Thyroid gland (tissue), 4 donors: ENCODE data around the gene P2RX7. TPM values are rescaled to one million over a fixed set of nuclear protein-coding genes. Genes with fewer than 3 reads are reported as not detected.
"Not testable (repeated sequence)": the region's sequence is repeated elsewhere in the genome, so short reads cannot be mapped to it uniquely, and the experiment has no call there.

ENCODE experiments used
- DNase-seq, 2 donors: peaks; one replicate each; pipeline ENCODE4 v3.0.0-alpha.2; 2019
- H3K27ac ChIP-seq, 3 donors: fragments of 200-600 bp; sonication (generic); 1 replicate in 2 of 3; 2 replicates in 1 of 3; pipeline ENCODE4 v1.5.1; 2016 to 2019; ENCODE audit warnings: mild to moderate bottlenecking in 1 of 3, moderate library complexity in 1 of 3
- H3K27me3 ChIP-seq: fragments of 200-600 bp; sonication (generic); one replicate; pipeline ENCODE4 v1.5.1; 2019
- H3K36me3 ChIP-seq, 2 donors: fragments of 200-600 bp; sonication (generic); one replicate each; pipeline ENCODE4 v1.5.1; 2016 to 2019
- H3K4me1 ChIP-seq, 2 donors: fragments of 200-600 bp; sonication (generic); one replicate each; pipeline ENCODE4 v1.5.1; 2017 to 2019
- H3K4me3 ChIP-seq, 3 donors: fragments of 200-600 bp; sonication (generic); replicated peaks in 1 of 3; 1 replicate in 2 of 3; 2 replicates in 1 of 3; pipeline ENCODE4 v1.5.1; 2016; ENCODE audit warnings: mild to moderate bottlenecking in 1 of 3
- H3K9me3 ChIP-seq: fragments of 200-600 bp; sonication (generic); one replicate; pipeline ENCODE4 v1.5.1; 2017
- POLR2A ChIP-seq, 2 donors: fragments of 450-650 bp; IDR thresholded peaks; one replicate each; pipeline ENCODE4 v1.6.1; 2017; ENCODE audit warnings: antibody characterized with exemption in 2 of 2, mild to moderate bottlenecking in 2 of 2, moderate library complexity in 1 of 2
- WGBS, 2 donors: methylation state at CpG; one replicate each; pipeline ENCODE4 v1.1.5; 2017; 5-methylcytosine and 5-hydroxymethylcytosine counted together
- intact Hi-C: fragments of 100-400 bp; cut with DNase I; formaldehyde crosslinking; loops from one replicate; pipeline ENCODE4 v1.15.1; 2023
- total RNA-seq, 4 donors: library from RNA; depleted of rRNA; stranded (reverse); fragments of >200 nt; gene quantifications; one replicate each; pipeline ENCODE4 v1.2.3, GENCODE V29; 2016
- TF ChIP-seq, protein P1 (sequence below), 6 experiments: fragments of 200-600 bp in 3 of 6; fragments of 450-650 bp in 3 of 6; sonication (generic) in 3 of 6; IDR thresholded peaks; one replicate each; pipeline ENCODE4 v1.5.1; 2016 to 2019; ENCODE audit warnings: antibody characterized with exemption in 6 of 6, mild to moderate bottlenecking in 2 of 6, inconsistent platforms in 1 of 6, moderate library complexity in 1 of 6

P2RX7 gene
- total RNA-seq, 4 donors from 2014 or later = 0.44 to 1.5 (median 0.73) TPM

DNA sequence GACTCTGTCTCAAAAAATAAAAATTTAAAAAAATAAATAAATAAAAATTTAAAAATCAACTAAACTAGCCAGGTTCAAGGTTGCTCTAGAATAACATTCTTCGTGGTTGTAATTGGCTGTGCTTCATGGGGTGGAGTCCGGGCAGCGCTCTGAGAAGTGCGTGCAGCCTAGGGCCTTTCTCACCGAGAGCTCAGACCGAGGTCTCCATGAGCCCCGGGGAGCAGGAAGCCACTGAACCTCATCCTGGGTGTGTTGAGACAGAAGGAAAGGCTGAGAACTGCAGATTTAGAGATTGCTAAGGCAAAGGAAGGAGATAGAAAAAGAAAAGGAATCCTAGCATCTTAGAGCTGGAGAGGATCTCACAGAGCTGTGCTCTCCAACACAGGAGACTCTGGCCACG lies 91.9 kb downstream of the P2RX7 start:
- DNase-seq = no peak
- H3K36me3 ChIP-seq = peaks cover 0 to 7% of the 10 kb centered on the region in 2 donors
- TF ChIP-seq, protein P1, sequence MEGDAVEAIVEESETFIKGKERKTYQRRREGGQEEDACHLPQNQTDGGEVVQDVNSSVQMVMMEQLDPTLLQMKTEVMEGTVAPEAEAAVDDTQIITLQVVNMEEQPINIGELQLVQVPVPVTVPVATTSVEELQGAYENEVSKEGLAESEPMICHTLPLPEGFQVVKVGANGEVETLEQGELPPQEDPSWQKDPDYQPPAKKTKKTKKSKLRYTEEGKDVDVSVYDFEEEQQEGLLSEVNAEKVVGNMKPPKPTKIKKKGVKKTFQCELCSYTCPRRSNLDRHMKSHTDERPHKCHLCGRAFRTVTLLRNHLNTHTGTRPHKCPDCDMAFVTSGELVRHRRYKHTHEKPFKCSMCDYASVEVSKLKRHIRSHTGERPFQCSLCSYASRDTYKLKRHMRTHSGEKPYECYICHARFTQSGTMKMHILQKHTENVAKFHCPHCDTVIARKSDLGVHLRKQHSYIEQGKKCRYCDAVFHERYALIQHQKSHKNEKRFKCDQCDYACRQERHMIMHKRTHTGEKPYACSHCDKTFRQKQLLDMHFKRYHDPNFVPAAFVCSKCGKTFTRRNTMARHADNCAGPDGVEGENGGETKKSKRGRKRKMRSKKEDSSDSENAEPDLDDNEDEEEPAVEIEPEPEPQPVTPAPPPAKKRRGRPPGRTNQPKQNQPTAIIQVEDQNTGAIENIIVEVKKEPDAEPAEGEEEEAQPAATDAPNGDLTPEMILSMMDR (IDR thresholded peaks at IDR 0.05) = no peak
- TF ChIP-seq POLR2A (IDR thresholded peaks at IDR 0.05) = no peak
- 84 to 88% methylated on average over 8 of the region's 8 CpGs for WGBS, 2 donors
- H3K27ac ChIP-seq = no peak overlapping the region
- H3K9me3 ChIP-seq = no peaks in the 10 kb centered on the region
- intact Hi-C loops = no loop called here
- H3K27me3 ChIP-seq = no peaks in the 10 kb centered on the region
- peaks cover 7% of the 10 kb centered on the region in 2 donors for H3K4me1 ChIP-seq
- H3K4me3 ChIP-seq = no peak overlapping the region

DNA sequence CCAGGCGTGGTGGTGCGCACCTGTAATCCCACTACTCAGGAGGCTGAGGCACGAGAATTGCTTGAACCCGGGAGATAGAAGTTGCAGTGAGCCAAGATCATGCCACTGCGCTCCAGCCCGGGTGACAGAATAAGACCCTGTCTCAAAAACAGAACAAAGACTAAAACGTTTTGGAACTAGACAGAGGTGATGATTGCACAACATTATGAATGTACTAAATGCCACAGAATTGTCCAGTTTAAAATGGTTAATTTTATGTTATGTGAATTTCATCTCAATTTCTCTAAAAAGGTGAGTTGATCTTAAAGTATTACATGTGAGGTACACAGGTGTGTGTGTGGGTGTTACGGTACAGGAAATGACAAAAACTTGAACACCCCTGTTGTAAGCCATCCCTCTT lies 93.7 kb downstream of the P2RX7 start:
- intact Hi-C loops = no loop called here
- H3K4me3 ChIP-seq = no peak overlapping the region
- no peak for DNase-seq
- H3K36me3 ChIP-seq = peaks cover 0 to 7% of the 10 kb centered on the region in 2 donors
- H3K9me3 ChIP-seq = no peaks in the 10 kb centered on the region
- no peaks in the 10 kb centered on the region for H3K27me3 ChIP-seq
- H3K27ac ChIP-seq = peak overlapping the region in 1 of 3 donors; percentile 72
- peaks cover 7% of the 10 kb centered on the region in 2 donors for H3K4me1 ChIP-seq
- TF ChIP-seq POLR2A (IDR thresholded peaks at IDR 0.05) = no peak
- TF ChIP-seq, protein P1 (IDR thresholded peaks at IDR 0.05) = no peak
- 89 to 96% methylated on average over 8 of the region's 8 CpGs for WGBS, 2 donors

DNA sequence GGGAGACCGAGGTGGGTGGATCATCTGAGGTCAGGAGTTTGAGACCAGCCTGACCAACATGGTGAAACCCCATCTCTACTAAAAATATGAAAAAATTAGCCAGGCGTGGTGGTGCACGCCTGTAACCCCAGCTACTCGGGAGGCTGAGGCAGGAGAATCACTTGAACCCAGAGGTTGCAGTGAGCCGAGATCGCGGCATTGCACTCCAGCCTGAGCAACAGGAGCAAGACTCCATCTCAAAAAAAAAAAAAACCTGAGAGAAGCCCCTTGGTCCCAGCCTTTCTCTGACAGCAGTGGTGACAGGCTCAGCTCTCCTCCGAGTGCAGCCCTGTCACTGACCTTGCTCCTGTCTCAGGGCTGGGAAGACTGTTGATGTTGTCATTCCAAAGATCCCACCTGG lies 94.2 kb downstream of the P2RX7 start:
- H3K4me3 ChIP-seq, intact Hi-C loops, H3K36me3 ChIP-seq, H3K9me3 ChIP-seq, DNase-seq, H3K4me1 ChIP-seq, H3K27me3 ChIP-seq: not testable (repeated sequence)
- H3K27ac ChIP-seq = peak overlapping the region; percentile 17 to 72 (median 33)
- 94 to 96% methylated on average over 8 of the region's 8 CpGs for WGBS, 2 donors

DNA sequence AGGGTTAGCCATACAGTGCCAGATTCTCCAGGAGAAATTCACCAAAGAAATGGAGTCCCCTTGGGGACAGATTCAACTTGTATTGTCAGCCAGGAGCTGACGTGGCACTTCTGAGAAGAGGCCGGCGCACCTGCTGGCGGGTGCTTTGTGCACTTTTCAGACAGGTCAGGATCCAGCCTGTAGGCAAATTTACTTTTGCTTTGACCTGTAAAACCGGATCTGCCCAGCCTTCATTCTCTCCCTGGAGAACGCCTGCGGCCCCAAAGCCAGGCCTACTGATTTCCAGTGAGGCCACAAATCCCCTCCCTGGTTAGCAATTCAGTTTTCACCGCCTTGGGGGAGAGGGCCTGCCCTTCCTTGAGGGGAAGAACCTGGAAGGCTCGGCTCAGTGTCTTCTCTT lies 94.6 kb downstream of the P2RX7 start:
- H3K27ac ChIP-seq = peak overlapping the region; percentile 33 to 72 (median 64)
- no peaks in the 10 kb centered on the region for H3K27me3 ChIP-seq
- H3K4me1 ChIP-seq = peaks cover 7% of the 10 kb centered on the region in 2 donors
- H3K4me3 ChIP-seq = no peak overlapping the region
- intact Hi-C loops = no loop called here
- H3K36me3 ChIP-seq = peaks cover 0 to 7% of the 10 kb centered on the region in 2 donors
- TF ChIP-seq, protein P1 (IDR thresholded peaks at IDR 0.05) = peak in 1 of 6 experiments; percentile 10
- TF ChIP-seq POLR2A (IDR thresholded peaks at IDR 0.05) = no peak
- DNase-seq = peak; percentile 73 to 81
- 45 to 47% methylated on average over 9 of the region's 9 CpGs for WGBS, 2 donors
- no peaks in the 10 kb centered on the region for H3K9me3 ChIP-seq

DNA sequence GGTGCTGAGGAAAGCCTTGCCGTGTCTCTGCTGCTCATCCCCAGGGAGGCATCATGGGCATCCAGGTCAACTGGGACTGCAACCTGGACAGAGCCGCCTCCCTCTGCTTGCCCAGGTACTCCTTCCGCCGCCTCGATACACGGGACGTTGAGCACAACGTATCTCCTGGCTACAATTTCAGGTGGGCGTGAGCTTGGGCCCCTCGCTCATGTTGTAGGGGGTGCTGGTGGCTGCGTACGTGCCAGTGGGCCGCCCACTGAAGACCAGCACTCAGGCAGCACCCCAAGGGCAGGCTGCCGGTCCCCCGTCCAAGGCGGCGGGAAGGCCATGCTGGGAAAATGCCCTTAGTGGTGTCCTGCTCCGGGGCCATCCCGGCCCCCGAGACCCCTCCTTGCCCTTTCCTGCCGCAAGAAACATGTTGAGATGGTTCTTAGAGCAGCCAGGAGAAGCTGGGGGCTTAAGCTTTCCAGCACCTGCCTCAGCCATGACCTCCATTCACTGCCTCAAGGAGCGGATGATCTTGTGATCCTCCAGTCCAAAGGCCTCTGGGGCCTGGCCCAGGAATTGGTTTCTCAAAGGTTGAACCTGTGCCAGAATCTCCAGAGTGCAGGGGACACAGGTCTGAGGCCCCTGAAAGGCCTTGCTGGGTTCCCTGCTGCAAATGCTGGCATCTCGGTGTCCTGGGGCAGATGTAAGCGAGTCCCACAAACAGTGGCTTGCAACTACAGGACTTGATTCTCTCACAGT lies 96.4 kb downstream of the P2RX7 start:
- Histone ChIP-seq H3K4me1 (peaks cover 7% of the 10 kb centered on the region in 2 donors), H3K27ac (no peak overlapping the region), H3K4me3 (no peak overlapping the region), H3K9me3 (no peaks in the 10 kb centered on the region), H3K27me3 (no peaks in the 10 kb centered on the region), H3K36me3 (peaks cover 0 to 7% of the 10 kb centered on the region in 2 donors)
- DNase-seq = no peak
- no peak for TF ChIP-seq POLR2A (IDR thresholded peaks at IDR 0.05)
- TF ChIP-seq, protein P1 (IDR thresholded peaks at IDR 0.05) = no peak
- 94 to 100% methylated on average over 6 to 15 of the region's 24 CpGs for WGBS, 2 donors
- intact Hi-C loops = no loop called here
